ENCODE results near the gene EBF3.

DNA sequence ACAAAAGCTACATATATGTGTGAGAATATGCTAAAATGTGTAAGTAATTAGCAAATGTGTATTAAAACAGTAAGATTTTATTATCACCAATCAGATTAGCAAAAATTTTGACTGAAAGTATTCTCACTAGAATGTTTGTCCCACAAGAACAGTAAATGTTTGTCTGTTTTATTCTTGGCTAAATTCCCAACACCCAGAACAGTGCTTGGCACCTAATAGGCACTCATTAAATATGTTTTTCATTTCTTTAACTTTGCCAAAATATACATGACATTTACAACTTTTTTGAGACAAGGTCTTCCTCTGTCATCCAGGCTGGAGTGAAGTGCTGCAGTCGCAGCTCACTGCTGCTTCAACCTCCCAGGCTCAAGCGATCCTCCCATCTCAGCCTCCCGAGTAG, 143.6 kb downstream of the EBF3 start:
- TF ChIP-seq EZH2 (IDR thresholded peaks at IDR 0.05; ENCODE audit: borderline replicate concordance, low read depth, low read length, severe bottlenecking) (no peak), POLR2AphosphoS5 (IDR thresholded peaks at IDR 0.05; ENCODE audit: insufficient read depth, low read depth, low read length) (no peak), POLR2A (IDR thresholded peaks at IDR 0.05; ENCODE audit: low read depth, low read length) (no peak)
- TF ChIP-seq, protein P1, sequence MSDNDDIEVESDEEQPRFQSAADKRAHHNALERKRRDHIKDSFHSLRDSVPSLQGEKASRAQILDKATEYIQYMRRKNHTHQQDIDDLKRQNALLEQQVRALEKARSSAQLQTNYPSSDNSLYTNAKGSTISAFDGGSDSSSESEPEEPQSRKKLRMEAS (IDR thresholded peaks at IDR 0.05; ENCODE audit: insufficient read depth, insufficient read length) = no peak
- TF ChIP-seq, protein P2, sequence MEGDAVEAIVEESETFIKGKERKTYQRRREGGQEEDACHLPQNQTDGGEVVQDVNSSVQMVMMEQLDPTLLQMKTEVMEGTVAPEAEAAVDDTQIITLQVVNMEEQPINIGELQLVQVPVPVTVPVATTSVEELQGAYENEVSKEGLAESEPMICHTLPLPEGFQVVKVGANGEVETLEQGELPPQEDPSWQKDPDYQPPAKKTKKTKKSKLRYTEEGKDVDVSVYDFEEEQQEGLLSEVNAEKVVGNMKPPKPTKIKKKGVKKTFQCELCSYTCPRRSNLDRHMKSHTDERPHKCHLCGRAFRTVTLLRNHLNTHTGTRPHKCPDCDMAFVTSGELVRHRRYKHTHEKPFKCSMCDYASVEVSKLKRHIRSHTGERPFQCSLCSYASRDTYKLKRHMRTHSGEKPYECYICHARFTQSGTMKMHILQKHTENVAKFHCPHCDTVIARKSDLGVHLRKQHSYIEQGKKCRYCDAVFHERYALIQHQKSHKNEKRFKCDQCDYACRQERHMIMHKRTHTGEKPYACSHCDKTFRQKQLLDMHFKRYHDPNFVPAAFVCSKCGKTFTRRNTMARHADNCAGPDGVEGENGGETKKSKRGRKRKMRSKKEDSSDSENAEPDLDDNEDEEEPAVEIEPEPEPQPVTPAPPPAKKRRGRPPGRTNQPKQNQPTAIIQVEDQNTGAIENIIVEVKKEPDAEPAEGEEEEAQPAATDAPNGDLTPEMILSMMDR (IDR thresholded peaks at IDR 0.05; ENCODE audit: extremely low read depth in 1 of 2, insufficient read depth in 1 of 2, low read depth in 1 of 2, low read length in 2 of 2) = no peak
